ENCODE data around the gene FHAD1.

The FHAD1 gene

DNA sequence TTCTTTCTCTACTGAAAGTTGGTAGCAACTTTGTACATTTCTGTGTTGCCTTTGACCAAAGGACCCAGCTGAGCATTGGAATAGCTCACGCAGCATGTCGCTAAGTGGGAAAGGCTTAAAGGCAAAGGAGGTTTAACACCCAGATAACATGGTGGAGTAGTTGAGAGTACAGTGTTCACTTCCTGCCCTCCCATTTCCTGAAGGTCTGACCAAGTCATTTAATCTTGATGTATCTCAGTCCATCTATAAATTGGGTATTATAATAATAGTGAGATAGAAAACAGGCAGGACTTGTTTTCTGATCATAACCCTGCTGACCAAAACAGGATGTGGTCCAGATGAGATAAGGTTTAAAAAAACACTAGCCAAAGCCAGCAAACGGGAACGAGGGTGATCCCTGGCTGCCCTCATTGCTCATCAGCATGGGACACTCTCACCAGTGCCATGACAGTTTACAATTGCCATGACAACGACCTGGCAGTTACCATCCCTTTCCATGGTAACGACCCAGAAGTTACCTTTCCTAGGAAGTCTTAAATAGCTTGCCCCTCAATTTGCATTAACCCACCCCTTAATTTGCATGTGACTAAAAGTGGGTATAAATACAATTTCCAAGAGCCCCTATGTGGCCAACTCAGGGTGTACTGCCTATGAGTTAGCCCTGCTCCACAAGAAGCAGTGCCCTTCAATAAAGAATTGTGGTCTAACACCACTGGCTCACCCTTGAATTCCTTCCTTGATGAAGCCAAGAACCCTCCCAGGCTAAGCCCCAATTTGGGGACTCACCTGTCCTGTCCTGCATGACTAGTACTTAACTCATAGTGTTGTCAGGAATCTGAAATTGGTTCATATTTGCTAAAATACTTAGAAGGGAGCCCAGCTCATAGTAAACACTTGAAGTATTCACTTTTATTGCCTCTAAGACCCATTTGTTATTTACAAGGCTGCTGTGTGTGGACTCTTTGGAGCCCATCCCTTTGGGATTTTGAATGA is 28.4 kb upstream of the FHAD1 start:
- no peak for DNase-seq (ENCODE audit: low read depth in 1 of 2, low spot score in 1 of 2)

DNA sequence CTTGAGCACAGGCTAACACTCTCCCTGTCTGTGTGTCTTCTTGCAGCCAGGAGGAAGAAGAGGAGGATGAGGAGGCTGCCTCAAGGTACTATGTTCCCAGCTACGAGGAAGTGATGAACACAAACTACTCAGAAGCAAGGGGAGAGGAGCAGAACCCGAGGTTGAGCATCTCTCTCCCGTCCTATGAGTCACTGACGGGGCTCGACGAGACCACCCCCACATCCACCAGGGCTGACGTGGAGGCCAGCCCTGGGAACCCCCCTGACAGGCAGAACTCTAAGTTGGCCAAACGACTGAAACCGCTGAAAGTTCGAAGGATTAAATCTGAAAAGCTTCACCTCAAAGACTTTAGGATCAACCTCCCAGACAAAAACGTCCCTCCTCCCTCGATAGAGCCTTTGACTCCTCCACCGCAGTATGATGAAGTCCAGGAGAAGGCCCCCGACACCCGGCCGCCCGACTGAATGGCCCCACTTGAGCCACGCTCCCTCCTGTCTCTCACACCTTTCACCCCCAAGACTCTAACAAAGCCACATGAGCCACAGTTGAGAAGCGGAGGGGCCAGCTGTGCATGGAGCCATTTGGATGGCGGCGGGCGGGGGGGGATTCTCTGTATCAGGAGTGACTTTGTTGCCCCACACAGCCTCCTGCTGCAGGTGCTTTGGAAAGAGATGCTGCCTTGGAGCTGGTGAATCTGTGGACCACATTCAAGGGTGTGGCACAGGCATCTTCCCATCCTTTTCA is 27.6 kb upstream of the FHAD1 start:
- no peak for DNase-seq (ENCODE audit: low read depth in 1 of 2, low spot score in 1 of 2)

DNA sequence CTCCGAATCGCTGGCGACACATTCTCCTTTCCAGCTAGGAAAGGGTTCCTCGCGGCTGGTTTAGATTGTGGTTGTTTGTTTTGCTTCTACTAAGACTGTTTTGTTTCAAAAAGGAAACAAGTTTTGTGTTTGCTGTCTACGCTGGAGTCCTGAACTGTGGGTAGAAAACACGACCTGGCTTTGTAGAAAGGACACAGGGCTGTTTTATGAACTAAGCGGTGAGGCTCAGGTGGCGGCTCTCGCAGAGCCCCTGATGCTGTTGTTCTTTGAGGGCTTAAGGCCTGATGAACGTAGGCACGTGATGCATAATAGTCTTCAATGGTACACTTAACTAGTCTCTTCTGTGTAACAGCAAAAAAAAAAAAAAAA is 27.0 kb upstream of the FHAD1 start:
- no peak for DNase-seq (ENCODE audit: low read depth in 1 of 2, low spot score in 1 of 2)

DNA sequence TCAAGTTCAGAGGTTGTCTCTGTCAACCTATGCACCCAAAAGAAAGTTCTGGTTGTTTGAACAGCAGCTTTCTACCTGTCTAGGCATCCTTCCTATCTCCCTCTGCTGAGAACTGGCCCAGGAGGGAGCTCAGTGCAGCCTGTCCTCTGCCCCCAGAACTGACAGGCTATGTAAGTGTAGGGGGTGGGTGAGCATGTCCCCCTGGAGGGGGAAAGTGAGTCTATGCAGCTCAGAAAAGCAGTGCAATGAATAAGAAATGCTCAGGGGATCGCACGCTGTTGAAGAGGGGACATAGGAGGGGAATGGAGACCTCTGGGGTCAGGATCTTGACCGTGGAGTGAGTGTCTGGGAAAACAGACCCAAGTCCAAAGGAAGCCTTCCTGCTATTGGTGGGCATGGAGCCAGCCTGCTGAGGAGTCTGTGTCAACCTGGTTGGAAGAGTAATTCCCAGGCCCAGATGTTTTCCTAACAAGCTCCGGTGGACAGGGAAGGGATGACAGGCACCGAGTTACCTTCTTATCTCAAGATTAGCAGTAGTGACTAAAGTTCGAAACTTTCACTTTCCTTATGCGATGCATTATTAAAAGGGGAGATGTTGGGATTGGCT is 26.1 kb upstream of the FHAD1 start:
- no peak for DNase-seq (ENCODE audit: low read depth in 1 of 2, low spot score in 1 of 2)

DNA sequence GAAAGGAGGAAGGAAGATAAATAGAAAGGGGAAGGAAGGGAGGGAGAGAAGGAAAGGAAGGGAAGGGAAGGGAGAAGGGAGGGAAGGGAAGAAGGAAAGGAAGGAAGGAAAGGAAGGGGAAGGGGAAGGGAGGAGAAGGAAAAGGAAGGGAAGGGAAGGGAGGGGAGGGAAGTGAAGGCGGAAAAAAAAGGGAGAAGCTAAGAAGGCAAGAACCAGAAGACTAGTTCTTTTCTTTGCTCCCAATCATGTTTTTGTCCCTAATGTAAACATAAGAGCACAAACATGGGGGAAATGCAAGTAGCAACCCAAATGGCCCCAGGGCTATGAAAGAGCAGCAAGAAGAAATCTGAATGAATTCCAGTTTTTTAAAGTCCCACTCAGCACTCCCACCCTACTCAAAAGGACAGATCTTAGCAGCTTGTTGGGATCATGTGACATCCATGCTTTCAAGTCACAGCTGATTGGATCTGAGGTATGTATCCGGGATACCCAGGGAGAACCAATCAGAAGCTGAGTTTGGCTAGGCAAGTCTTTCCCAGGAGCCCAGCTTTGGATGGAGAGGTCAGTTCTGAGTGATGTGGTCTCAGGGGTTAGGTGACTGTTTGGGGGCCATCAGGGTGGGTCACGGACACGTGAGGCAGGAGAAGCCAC is 24.2 kb upstream of the FHAD1 start:
- DNase-seq (ENCODE audit: low read depth in 1 of 2, low spot score in 1 of 2), result no peak

DNA sequence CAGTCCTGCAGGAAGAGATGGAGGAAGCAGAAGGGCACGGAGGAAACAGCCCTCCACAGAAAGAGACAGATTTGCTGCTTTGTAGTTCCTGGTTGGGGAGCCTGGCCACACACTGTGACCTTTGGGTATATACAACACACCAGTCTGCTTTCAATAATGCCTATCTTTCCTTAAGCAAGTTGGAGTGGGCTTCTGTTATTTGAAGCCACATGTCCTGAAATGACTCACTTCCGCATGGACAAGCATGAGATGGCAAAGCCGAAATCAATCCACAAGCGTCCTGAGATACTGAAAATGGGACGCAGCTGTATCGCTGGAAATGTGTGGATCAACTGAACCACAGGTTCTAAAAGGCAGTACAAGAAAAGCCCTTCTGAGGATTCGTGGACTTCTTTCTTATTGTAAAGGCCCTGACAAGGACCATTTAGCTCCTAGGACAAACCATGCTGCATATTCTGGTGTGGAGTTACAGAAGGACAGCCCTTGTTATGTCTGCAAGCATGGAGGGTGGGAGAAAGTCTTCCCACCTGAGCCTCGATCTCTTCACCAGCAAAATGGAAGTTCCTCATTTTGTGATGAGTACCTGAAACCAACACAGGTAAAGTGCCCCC is 22.7 kb upstream of the FHAD1 start:
- no peak for DNase-seq (ENCODE audit: low read depth in 1 of 2, low spot score in 1 of 2)

DNA sequence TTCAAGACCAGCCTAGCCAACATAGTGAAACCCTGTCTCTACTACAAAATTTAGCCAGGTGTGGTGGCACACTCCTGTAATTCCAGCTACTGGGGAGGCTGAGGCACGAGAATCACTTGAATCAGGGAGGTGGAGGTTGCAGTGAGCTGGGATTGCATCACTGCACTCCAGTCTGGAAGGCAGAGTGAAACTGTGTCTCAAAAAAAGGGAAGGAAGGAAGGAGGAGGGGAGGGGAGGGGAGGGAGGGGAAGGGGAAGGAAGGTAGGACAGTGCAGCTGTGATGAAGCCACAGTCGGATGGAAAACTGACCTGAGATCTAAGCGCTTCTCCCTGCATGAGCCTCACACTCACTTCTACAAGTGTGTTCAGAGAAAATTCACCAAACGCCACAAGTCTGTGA is 22.0 kb upstream of the FHAD1 start:
- DNase-seq (ENCODE audit: low read depth in 1 of 2, low spot score in 1 of 2), result no peak

DNA sequence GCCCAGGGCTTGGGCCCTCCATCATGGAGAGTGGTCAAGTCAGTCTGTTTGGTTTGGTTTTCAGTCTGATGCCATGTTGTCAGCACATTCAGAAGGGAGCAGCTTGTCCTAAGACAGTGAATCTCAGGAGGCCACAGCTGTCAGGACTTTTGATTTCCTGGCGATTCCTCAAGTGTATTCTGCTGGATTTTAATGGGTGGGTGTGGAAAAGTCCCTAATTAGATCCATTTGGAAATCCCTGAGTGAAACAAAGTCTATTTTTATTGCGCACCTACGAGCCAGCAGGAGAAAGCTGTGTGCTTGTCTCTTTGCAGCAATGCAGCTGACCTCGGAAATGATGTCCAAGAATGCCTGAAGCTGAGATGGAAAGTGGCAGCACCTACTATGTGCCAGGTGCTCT is 21.6 kb upstream of the FHAD1 start:
- DNase-seq (ENCODE audit: low read depth in 1 of 2, low spot score in 1 of 2), result no peak

DNA sequence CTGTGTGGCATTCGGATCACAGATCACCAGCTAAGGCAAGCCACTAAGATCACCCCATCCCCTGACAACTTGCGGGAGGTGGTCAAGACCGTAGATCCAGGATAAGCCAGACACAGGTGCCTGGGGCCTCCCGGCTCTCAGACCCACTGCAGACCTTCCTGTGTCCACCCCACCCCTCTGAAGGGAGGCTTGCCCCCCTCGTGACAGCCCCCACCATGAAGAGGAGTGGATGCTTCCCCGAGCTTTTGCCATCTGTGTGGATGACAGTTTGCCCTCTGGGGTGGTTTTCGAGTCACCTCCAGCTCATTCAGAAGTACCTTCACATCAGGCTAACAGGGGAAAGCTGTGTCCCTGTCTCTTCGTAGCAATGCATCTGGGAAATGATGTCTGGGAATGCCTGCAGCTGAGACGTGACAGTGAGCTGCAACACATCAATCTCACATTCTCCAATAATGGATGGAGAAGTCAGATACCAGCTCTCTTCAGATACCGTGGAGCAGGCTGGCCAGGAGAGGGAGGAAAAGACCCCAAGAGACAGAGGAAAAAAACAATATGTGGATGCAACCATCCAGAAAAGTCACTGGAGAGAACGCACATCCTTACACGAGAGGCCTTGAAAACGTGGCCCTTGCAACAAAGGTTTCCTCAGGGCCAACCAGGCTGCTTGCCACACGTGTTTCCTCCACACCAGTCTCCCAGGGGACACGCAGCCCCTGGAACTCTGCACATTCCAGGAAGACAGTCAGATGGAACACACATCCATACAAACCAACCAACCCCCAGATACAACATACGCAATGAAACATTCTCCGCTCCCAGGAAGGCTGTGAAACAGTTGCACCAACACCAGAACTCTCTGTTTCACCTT is 20.4 kb upstream of the FHAD1 start:
- DNase-seq (ENCODE audit: low read depth in 1 of 2, low spot score in 1 of 2), result no peak

DNA sequence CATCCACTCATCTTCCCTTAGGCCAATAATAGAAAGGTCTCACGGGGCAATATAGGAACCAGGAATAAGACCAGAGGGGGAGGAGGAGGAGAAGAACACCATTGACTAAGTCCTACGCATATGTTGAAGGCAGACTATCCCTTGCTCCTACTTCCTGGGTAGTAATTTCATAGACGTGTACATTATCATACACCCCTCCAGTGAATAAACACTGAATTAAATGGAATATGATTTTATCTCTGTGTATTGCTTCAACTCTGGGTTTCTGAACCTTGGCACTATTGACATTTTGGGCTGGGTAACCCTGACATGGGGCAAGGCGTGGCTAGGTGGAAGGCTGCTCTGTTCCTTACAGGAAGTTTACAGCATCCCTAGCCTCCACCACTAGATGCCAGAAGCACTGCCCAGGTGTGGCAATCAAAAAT is 17.3 kb upstream of the FHAD1 start:
- DNase-seq (ENCODE audit: low read depth in 1 of 2, low spot score in 1 of 2), result no peak

DNA sequence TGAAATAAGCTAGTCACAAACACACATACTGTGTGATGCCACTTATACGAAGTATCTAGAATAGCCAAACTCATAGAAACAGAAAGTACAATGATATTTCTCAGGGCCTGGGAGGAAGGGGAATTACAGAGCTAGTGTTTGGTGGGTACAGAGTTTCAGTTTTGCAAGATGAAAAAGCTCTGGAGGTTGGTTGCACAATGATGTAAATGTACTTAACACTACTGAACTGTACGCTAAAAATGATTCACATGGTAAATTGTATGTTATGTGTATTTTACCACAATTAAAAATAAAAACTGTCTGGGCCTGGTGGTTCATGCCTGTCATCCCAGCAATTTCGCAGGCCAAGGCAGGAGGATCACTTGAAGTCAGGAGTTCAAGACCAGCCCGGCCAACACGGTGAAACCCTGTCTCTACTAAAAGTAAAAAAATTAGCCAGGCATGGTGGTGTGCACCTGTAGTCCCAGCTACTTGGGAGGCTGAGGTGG is 15.3 kb upstream of the FHAD1 start:
- DNase-seq (ENCODE audit: low read depth in 1 of 2, low spot score in 1 of 2), result peak in 1 of 2 donors; percentile 28

DNA sequence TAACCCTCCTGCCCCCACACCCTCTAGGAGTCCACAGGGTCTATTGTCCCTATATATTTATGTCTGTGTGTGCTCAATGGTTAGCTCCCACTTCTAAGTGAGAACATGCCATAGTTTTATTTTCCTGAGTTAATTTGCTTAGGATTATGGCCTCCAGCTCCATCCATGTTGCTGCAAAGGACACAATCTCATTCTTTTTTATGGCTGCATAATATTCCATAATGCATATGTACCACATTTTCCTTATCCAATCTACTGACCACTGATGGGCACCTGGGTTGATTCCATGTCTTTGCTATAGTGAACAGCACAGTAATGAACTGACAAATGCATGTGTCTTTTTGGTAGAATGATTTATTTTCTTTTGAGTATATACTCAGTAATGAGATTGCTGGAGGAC is 13.3 kb upstream of the FHAD1 start:
- no peak for DNase-seq (ENCODE audit: low read depth in 1 of 2, low spot score in 1 of 2)

DNA sequence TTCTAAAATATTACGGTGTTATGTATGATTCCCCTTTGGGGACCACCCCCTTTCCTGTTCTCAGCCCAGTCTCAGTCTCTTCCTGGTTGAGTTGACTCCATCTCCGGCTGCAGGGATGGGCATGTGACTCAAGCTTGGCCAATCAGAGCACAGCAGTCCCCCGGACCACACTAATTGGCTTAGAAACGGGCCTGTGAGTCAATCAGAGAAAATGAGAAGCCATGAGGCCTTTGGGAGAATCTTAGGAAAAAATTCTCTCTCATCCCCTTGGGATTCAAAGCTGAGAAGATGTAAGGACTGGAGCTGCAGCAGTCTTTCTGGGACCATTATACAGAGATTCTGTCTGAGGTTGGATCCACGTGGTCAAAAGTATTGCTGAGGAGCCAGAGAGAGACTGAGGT is 10.7 kb upstream of the FHAD1 start:
- no peak for DNase-seq (ENCODE audit: low read depth in 1 of 2, low spot score in 1 of 2)

DNA sequence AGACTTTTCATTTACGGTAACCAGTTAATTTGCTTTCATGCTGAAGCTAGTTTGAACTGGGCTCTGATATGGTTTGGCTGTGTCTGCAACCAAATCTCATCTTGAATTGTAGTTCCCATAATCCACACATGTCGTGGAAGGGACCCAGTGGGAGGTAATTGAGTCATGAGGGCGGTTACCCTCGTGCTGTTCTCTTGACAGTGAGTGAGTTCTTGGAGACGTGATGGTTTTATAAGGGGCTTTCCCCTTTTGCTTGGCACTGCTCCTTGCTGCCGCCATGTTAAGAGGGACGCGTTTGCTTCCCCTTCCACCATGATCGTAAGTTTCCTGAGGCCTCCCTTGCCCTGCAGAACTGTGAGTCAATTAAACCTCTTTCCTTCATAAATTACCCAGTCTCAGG is 10.3 kb upstream of the FHAD1 start:
- DNase-seq (ENCODE audit: low read depth in 1 of 2, low spot score in 1 of 2), result no peak

DNA sequence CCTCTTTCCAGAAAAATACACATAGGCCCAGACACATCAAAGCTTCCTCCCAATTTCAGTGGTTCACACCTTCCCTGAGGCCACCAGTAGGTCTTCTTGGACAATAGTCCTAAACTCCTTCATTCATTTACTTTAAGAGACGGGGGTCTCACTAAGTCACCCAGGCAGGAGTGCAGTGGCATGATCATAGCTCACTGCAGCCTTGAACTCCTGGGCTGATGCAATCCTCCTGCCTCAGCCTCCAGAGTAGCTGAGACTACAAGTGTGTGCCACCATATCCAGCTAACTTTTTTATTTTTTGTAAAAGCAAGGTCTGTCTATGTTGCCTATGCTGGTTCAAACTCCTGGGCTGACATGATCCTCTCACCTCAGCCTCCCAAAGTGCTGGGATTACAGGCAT is 8.2 kb upstream of the FHAD1 start:
- no peak for DNase-seq (ENCODE audit: low read depth in 1 of 2, low spot score in 1 of 2)

DNA sequence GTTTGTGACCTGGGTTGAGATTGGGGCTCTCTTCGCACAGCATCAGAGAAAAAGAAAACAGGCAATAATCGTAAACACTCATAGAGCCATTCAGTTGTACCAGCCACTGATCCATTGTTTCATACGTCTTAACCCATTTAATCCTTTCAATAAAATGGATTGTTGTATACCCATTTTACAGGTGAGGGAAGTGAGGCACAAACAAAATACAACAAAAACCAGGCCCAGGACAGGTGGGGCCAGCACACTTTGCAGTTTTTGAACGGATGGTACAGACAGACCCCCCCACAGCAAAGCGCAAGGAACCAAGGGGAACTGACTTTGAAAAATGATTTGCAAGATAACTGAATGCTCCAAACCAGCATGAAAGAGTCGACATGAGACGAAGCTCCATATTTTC is 4.3 kb upstream of the FHAD1 start:
- DNase-seq (ENCODE audit: low read depth in 1 of 2, low spot score in 1 of 2), result no peak

DNA sequence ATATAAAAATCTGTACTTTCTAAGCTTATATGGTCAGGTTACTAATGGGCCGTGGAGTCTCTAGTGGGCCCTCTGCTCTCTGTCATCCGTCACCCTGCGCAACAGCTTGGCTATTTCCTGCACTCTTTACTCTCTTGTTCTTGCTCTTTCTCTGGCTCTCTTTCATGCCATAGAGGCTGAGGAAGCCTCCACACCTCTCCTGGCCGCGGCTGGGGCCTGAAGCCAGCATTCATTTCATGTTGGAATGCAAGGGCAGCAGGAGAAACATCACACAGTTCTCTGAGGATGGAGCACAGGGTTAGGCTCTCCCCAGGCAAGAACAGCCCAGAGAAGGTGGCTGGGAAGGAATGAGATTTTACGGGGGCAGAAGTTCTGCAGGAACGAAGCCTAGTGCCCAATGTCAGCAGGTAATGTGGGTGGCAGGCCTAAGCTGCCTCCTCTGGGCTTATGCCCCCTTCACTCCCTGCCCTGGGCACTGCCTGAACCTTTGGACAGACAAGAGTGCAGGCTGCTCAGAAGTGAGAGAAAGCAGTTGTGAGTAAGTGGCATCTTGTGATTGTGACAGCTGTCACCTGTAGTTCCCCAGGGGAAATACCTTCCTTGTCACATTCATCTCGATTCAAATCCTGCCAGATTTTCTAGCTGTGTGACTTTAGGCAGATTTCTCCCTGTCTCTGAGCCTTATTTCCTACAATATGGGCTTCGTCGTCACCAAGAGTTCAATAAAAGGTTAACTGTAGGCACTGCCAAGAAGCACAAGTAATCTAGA is 3.6 kb upstream of the FHAD1 start:
- no peak for DNase-seq (ENCODE audit: low read depth in 1 of 2, low spot score in 1 of 2)

DNA sequence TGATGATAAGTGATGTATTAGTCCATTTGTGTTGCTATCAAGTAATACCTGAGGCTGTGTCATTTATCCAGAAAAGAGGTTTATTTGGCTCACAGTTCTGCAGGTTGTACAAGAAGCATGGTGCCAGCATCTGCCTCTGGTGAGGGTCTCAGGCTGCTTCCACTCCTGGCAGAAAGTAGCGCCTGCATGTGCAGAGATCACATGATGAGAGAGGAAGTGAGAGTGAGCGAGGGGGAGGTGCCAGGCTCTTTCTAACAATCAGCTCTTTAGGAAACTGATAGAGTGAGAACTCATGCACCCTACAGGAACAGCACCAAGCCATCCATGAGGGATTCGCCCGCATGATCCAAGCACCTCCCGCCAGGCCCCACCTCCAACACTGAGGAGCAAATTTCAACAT is 2.2 kb upstream of the FHAD1 start:
- DNase-seq (ENCODE audit: low read depth in 1 of 2, low spot score in 1 of 2), result no peak
